Lung (tissue), 12 donors: ENCODE results near the gene AIP. TPM values are rescaled to one million over a fixed set of nuclear protein-coding genes. Genes with fewer than 3 reads are reported as not detected.

Experiments
- ATAC-seq: fragments of 200-7000 bp; cut with Tn5 transposase; one replicate; pipeline ENCODE4 v1.9.1; 2020; ENCODE audit warnings: moderate number of reproducible peaks; ENCODE audit not compliant: insufficient read depth, low FRiP score
- DNase-seq, 3 donors: peaks; one replicate each; pipeline ENCODE4 v3.0.0-alpha.2; 2013 to 2017
- H3K27ac ChIP-seq, 2 donors: one replicate each; pipeline ENCODE4 v1.5.1; 2013; ENCODE audit warnings: mild to moderate bottlenecking in 2 of 2, moderate library complexity in 2 of 2, control low read depth in 1 of 2, inconsistent platforms in 1 of 2, low read depth in 1 of 2, low read length in 1 of 2
- H3K27me3 ChIP-seq, 3 donors: one replicate each; pipeline ENCODE4 v1.5.1; 2013; ENCODE audit warnings: low read length in 2 of 3; ENCODE audit not compliant: control insufficient read depth in 3 of 3, insufficient read depth in 3 of 3
- H3K36me3 ChIP-seq, 4 donors: one replicate each; pipeline ENCODE4 v1.5.1; 2013; ENCODE audit warnings: low read length in 4 of 4, mild to moderate bottlenecking in 1 of 4, moderate library complexity in 1 of 4; ENCODE audit not compliant: control insufficient read depth in 4 of 4, insufficient read depth in 4 of 4
- H3K4me1 ChIP-seq, 5 donors: one replicate each; pipeline ENCODE4 v1.5.1; 2013; ENCODE audit warnings: low read length in 5 of 5, mild to moderate bottlenecking in 2 of 5, moderate library complexity in 1 of 5; ENCODE audit not compliant: control insufficient read depth in 5 of 5, insufficient read depth in 5 of 5
- H3K4me3 ChIP-seq: one replicate; pipeline ENCODE4 v1.5.1; 2013; ENCODE audit warnings: mild to moderate bottlenecking, control low read depth, moderate library complexity
- H3K9ac ChIP-seq, 2 donors: one replicate each; pipeline ENCODE4 v1.5.1; 2013; ENCODE audit warnings: low read length in 2 of 2, control low read depth in 1 of 2; ENCODE audit not compliant: insufficient read depth in 1 of 2
- H3K9me3 ChIP-seq, 4 donors: one replicate each; pipeline ENCODE4 v1.5.1; 2013; ENCODE audit warnings: low read length in 3 of 4, mild to moderate bottlenecking in 1 of 4, moderate library complexity in 1 of 4; ENCODE audit not compliant: control insufficient read depth in 4 of 4, insufficient read depth in 3 of 4
- CTCF ChIP-seq: IDR thresholded peaks from 2 replicates; pipeline ENCODE4 v1.5.1; 2012; ENCODE audit warnings: mild to moderate bottlenecking; ENCODE audit errors: control extremely low read depth, extremely low read depth
- WGBS, 2 donors: extraction: QIAGEN DNeasy Blood & Tissue Kit; methylation state at CpG; one replicate each; pipeline ENCODE4 v1.1.7; 2013; 5-methylcytosine and 5-hydroxymethylcytosine counted together
- polyA plus RNA-seq, 2 donors: library from polyadenylated mRNA; stranded (reverse); fragments of 200-250 nt; gene quantifications; one replicate each; pipeline ENCODE4 v1.2.1, GENCODE V29; 2013
- total RNA-seq, 2 donors: library from RNA; depleted of rRNA in 1 of 2; stranded (reverse); fragments of >200 nt in 1 of 2; gene quantifications; one replicate each; pipeline ENCODE4 v1.2.1, GENCODE V29; 2014 to 2021
- donor health status: control.
- donor health status: control.
- donor health status: Bipolar disorder and iron deficiency.
- donor health status: healthy.
- donor health status: DM: yes; HTN: yes; CAD: no.

The AIP gene
- total and polyA plus RNA-seq, 4 donors = 60.0 to 126 (median 73.8) TPM

DNA sequence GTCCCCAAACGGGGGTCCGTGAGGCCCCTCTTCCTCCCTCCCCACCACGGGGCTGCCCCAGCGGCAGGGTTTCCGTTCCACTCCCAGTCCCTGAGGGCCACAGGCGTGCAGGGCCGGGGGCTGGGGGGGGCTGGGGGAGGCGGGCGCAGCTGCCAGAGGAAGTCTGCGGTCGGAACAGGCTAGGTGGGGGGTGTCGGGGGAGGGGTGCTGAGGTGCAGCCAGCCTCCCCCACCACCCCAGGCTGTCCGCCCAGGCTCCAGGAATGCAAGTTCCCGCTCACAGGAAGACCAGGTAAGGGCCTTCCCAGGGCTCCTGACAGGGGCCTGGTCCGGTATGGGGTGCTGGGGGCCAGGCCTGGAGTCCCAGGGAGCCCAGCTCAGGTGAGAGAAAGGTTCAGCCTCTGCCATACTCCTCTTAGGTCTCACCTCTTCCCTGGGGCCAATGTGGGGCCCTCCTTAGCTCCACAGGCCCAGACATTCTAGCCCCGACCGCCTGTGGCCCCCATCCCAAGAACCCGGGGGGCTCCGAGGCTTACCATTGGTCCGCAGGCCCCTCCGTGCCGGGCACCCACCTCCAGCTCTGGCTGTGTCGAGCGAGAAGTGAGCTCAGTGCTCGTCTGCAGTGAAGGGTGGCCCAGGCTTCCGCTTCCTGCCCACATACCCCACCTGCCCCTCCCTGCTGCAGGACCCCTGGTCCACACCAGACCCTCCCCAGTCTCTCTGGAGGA, 45.6 kb upstream of the AIP start, which contains the start of gene PTPRCAP:
Gene PTPRCAP (minus strand): TSS at position 601 of the 727 bp plus-strand sequence. CDS start 63 bp downstream, at position 538.
- TF ChIP-seq CTCF = no peak
- H3K9ac ChIP-seq = no peak within 1 kb of the TSS
- ATAC-seq = no peak
- no peak within 1 kb of the TSS for H3K4me3 ChIP-seq
- H3K9me3 ChIP-seq = no peaks in the 10 kb centered on the region
- peaks cover 0 to 79% (median 9%) of the 10 kb centered on the region in 4 donors for H3K36me3 ChIP-seq
- no peak within 1 kb of the TSS for H3K27ac ChIP-seq
- peaks cover 0 to 2% (median 0%) of the 10 kb centered on the region in 5 donors for H3K4me1 ChIP-seq
- DNase-seq = no peak
- 36 to 54% methylated on average over 24 to 26 of the region's 26 CpGs for WGBS, 2 donors
- H3K27me3 ChIP-seq = no peaks in the 10 kb centered on the region

DNA sequence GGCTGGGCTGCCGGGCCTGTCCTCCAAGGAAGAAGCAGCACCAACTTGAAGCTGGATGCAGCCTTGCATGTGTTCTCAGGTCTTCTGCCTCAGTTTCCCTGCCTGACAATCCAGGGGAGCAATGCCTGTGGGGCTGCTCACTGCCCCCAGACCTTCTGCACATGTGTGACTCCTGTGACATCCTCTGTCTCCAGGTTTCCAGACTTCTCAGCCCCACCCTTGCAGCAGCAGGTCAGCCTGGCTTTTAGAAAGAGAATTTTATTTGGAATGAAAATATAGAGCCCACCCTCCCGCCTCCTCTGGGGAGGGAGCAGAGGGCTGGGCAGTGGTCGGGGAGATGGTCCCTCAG, 45.0 kb upstream of the AIP start:
- 51 to 66% methylated on average over 3 of the region's 3 CpGs for WGBS, 2 donors
- H3K4me1 ChIP-seq = peaks cover 0 to 7% (median 3%) of the 10 kb centered on the region in 5 donors

GRCh38 chr11:67438158-67438902, 44.5 kb upstream of the AIP start:
- peaks cover 0 to 69% (median 9%) of the 10 kb centered on the region in 4 donors for H3K36me3 ChIP-seq

More for the DNA sequence above, 45.0 kb upstream of the AIP start:
- ATAC-seq (no peak), DNase-seq (no peak)
- Histone ChIP-seq H3K27ac (no peak overlapping the region), H3K9ac (no peak overlapping the region), H3K27me3 (no peaks in the 10 kb centered on the region), H3K36me3 (peaks cover 0 to 74% (median 9%) of the 10 kb centered on the region in 4 donors), H3K9me3 (no peaks in the 10 kb centered on the region), H3K4me3 (no peak overlapping the region)
- TF ChIP-seq CTCF = no peak

More at GRCh38 chr11:67438158-67438902, 44.5 kb upstream of the AIP start:
- Histone ChIP-seq H3K27ac (no peak overlapping the region), H3K4me3 (no peak overlapping the region), H3K4me1 (peaks cover 0 to 7% (median 3%) of the 10 kb centered on the region in 5 donors), H3K9ac (no peak overlapping the region), H3K27me3 (no peaks in the 10 kb centered on the region), H3K9me3 (no peaks in the 10 kb centered on the region)
- ATAC-seq (no peak), DNase-seq (no peak)
- WGBS, 2 donors = 84 to 86% methylated on average over 34 to 41 of the region's 41 CpGs
- no peak for TF ChIP-seq CTCF
